GM12892 (cell line): ENCODE measurements around the gene NRCAM.

ENCODE experiments used
- DNase-seq: peaks from one replicate; pipeline ENCODE4 v3.0.0; 2011; ENCODE audit not compliant: insufficient read length
- FAIRE-seq: peaks from 2 replicates; lab custom pipeline; 2011; peaks lifted over from hg19 to GRCh38; lab: Jason Lieb, UNC
- POLR2A ChIP-seq: IDR thresholded peaks from 2 replicates; pipeline ENCODE4 v1.6.1; 2011; ENCODE audit warnings: low read depth, low read length, control low read depth
- POLR2AphosphoS5 ChIP-seq: IDR thresholded peaks from 2 replicates; pipeline ENCODE4 v1.6.1; 2011; ENCODE audit warnings: low read depth, low read length, control low read depth
- TAF1 ChIP-seq: IDR thresholded peaks from 2 replicates; pipeline ENCODE4 v1.6.1; 2011; ENCODE audit warnings: low read depth, mild to moderate bottlenecking, control low read depth, low read length, borderline replicate concordance

Gene NRCAM

GRCh38 chr7:108178398-108178797 is 277.8 kb downstream of the NRCAM start:
- FAIRE-seq: no peak
- DNase-seq: no peak
- TF ChIP-seq POLR2A (no peak), TAF1 (no peak), POLR2AphosphoS5 (no peak)

GRCh38 chr7:108171164-108171563 is 285.1 kb downstream of the NRCAM start:
- DNase-seq (no peak), FAIRE-seq (no peak)
- TF ChIP-seq TAF1 (no peak), POLR2AphosphoS5 (no peak)

- FAIRE-seq (no peak), DNase-seq (no peak)
- no peak for TF ChIP-seq POLR2A
- TF ChIP-seq POLR2AphosphoS5: no peak
- no peak for TF ChIP-seq TAF1
These were observed 286.0 kb downstream of the NRCAM start for GRCh38 chr7:108170251-108170650.

GRCh38 chr7:108167460-108167859 is 288.8 kb downstream of the NRCAM start:
- FAIRE-seq: no peak
- no peak for DNase-seq
- TF ChIP-seq POLR2AphosphoS5: no peak
- TF ChIP-seq TAF1: no peak
- TF ChIP-seq POLR2A: no peak

- no peak for DNase-seq
- TF ChIP-seq TAF1 (no peak), POLR2A (no peak), POLR2AphosphoS5 (no peak)
- no peak for FAIRE-seq
These were observed 289.5 kb downstream of the NRCAM start for GRCh38 chr7:108166687-108167086.

- DNase-seq: no peak
- TF ChIP-seq POLR2AphosphoS5: no peak
- no peak for TF ChIP-seq TAF1
- no peak for TF ChIP-seq POLR2A
- no peak for FAIRE-seq
These were observed 290.5 kb downstream of the NRCAM start for GRCh38 chr7:108165723-108166122.

- no peak for DNase-seq
- no peak for TF ChIP-seq TAF1
- no peak for TF ChIP-seq POLR2AphosphoS5
- no peak for TF ChIP-seq POLR2A
- no peak for FAIRE-seq
These were observed 291.3 kb downstream of the NRCAM start for GRCh38 chr7:108164946-108165345.

GRCh38 chr7:108164342-108164741 is 291.9 kb downstream of the NRCAM start:
- no peak for TF ChIP-seq POLR2A
- no peak for TF ChIP-seq TAF1
- no peak for TF ChIP-seq POLR2AphosphoS5
- DNase-seq (no peak), FAIRE-seq (no peak)

GRCh38 chr7:108158776-108159175 is 297.5 kb downstream of the NRCAM start:
- TF ChIP-seq POLR2AphosphoS5: no peak
- no peak for TF ChIP-seq POLR2A
- TF ChIP-seq TAF1: no peak
- DNase-seq (no peak), FAIRE-seq (no peak)

- DNase-seq (no peak), FAIRE-seq (peak; percentile 64)
- no peak for TF ChIP-seq TAF1
- no peak for TF ChIP-seq POLR2A
- no peak for TF ChIP-seq POLR2AphosphoS5
These were observed 298.5 kb downstream of the NRCAM start for GRCh38 chr7:108157606-108158335.

- FAIRE-seq (no peak), DNase-seq (no peak)
- TF ChIP-seq TAF1 (no peak), POLR2A (no peak), POLR2AphosphoS5 (no peak)
These were observed 299.2 kb downstream of the NRCAM start for GRCh38 chr7:108156897-108157605.

- DNase-seq: no peak
- no peak for FAIRE-seq
- TF ChIP-seq TAF1 (no peak), POLR2A (no peak), POLR2AphosphoS5 (no peak)
These were observed 304.0 kb downstream of the NRCAM start for GRCh38 chr7:108152198-108152597.
